HuH-7 (cell line): ENCODE measurements around the gene MYO18B.
A peak's percentile ranks its signal among the peaks of the same experiment; 100 is the strongest.

Experiments
- DNase-seq: peaks from one replicate; pipeline ENCODE4 v3.0.0; 2011; ENCODE audit warnings: low spot score

MYO18B gene

DNA sequence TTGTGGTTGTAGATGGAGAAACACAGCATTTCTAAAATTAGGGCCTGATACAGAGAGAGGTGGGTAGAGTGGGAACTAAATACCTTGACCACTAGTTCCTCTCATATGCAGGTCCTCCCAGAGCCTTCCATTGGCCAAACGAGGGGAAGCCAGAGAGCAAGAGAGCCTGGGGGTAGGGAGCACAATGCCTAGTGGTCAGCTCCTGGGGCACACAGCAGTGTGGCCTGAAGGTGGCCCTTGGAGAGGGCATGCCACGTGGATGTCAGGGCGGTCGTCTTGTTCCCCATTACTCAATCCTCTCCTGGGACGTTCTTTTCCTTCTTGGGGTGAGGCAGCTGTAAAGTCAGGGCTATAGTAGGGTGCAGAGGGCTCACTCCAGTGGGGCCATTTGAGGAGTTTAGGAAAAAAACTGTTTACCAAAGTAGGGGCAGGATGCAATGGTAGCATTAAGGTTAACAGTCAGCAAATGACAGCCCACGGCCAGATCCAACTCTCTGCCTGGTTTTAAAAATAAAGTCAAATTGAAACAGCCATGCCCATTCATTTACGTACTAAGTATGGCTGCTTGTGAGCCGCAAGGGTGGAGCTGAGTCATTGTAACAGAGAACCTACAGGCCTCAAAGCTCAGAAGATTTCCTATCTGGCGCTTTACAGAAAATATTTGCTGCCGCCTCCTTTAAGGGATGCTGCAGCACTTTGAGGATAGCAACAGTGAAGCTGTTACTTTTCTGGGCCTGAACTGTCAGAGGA, 7.6 kb downstream of the MYO18B start:
- DNase-seq = no peak

DNA sequence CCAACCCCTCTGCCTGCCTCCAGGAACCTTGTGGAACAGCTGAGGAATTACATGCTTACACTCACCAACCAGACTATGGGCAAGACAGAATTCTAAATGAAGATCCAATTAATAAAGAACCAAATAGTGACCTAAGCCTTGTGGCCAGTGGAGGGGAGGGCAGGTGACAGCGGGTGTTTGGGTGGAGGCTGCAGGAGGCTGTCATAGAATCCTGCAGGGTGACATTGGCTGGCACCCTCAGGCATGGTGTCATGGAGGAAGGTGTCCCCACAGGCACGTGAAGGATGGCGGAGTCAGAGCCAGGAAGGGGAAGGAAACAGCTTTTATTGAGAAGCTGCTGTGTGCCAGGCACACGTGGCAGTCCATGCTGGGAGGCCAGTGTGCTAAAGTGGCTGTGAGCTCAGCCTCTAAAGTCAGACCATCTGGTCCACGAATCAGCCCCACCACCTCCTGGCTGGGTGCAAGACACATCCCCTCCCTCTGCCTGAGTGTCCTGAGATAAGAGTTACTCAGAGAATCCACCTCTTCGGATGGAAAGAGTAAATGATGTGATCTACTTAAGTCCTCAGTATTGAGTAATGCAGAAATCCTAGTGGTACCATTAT, 8.7 kb downstream of the MYO18B start:
- DNase-seq = no peak

DNA sequence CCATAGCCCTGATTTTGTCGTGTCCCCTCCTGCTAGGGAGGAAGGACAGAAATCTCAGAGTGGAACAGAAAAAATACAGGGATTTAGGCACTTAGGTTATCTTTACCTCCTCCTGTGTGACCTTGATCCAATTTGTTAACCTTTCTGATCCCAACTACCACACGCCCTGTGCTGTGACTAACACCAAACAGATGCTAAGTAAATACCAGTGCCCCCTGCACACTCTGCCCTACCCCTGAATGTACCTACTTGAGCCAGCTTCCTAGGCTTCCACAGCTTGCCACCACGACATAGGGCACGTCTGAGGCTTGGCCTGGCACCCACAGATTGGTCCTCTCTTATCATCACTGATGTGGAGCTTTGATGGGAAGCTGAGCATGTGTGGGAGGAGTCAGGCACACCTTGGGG, 9.2 kb downstream of the MYO18B start:
- DNase-seq = no peak

DNA sequence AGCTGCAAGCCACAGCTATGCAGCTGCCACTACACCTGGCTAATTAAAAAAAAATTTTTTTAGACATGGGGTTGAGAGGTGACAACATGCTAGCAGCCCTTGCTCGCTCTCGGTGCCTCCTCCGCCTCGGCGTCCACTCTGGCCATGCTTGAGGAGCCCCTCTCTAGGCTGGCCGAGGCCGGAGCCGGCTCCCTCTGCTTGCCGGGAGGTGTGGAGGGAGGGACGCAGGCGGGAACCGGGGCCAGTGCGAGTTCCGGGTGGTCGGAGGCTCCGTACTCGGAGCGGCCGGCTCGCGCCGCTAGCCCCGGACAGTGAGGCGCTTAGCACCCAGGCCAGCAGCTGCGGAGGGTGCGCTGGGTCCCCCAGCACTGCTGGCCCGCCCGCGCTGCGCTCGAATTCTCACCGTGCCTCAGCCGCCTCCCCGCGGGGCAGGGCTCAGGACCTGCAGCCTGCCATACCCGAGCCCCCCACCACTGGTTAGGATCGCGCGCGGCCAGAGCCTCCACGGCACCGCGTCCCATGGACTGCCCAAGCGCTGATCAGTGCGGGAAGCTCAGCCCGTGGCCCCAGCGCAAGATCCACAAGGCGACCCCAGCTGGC, 10.7 kb downstream of the MYO18B start:
- no peak for DNase-seq

DNA sequence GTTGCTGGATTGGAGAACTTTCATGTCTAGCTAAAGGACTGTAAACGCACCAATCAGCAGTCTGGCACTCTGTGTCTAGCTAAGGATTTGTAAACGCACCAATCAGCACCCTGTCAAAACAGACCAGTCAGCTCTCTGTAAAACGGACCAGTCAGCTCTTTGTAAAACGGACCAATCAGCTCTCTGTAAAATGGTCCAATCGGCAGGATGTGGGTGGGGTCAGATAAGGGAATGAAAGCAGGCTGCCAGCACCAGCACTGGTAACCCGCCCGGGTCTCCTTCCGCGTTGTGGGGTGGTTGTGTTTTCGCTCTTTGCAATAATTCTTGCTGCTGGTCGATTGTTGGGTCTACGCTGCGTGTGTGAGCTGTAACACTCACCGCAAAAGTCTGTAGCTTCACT, 11.3 kb downstream of the MYO18B start:
- DNase-seq = no peak

DNA sequence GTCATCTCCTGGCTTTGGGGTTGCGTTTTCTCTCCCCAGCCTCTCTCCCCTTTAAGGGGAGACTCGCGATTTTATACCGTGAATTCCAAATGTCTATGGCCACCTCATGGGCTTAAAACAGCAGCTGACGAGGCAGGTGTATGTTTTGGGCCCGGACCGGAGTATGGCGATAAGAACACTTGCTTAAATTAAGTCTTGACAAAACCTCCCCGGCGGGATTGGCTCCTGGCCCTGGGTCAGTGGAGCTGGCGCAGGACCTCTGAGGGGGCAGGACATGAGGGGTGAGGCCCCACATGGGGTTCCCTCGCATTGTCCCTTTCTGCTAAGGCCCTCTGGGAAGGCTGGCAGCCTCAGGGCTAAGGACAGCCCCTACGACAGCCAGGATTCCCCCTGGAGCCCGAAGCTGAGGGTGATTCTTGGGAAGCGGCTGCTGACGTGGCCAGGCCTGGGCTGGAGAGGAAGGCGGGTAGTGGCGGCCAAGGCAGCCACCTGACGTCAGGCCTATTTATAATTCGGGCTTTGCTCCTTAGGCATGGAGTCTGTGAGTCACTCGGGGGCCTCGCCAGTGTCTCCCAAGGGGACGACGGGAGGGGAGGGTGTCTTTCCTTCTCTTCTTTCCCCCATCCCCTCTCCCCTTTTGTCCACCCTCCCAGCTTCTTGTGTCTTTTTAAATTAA, 12.7 kb downstream of the MYO18B start:
- DNase-seq = no peak

DNA sequence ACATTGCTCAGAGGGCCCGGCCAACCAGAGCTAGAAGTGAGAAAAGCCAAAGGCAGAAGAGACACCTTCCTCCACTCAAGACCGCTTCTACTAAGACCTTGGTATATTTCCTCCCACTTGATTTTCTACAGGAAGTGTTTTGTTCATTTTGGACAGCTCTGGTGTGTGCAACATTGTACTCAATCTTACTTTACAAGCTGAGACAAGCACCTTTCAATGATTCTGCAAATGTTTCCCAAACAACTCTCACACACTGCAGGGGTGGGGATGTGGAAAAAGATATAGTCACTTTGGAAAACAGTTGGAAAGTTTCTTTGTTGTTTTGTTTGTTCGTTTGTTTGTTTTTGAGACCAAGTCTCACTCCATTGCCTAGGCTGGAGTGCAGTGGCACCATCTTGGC, 15.7 kb downstream of the MYO18B start:
- DNase-seq = no peak

DNA sequence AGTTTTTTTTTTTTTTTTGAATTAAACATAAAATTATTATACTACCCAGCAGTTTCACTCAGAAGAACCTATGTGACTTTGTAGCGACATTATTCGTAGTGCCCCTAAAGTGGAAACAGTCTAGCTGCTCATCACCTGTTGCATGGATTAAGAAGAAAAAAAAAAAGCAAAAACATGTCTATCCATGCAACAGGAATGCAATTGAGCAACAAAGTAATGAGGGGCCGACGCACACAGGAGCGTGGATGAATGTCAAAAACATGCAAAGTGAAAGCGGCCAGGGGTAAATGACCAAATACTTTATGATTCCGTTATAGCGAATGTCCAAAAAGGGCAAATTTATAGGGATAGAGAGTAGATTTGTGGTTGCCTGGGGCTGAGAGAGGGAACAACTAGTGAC, 16.3 kb downstream of the MYO18B start:
- no peak for DNase-seq

DNA sequence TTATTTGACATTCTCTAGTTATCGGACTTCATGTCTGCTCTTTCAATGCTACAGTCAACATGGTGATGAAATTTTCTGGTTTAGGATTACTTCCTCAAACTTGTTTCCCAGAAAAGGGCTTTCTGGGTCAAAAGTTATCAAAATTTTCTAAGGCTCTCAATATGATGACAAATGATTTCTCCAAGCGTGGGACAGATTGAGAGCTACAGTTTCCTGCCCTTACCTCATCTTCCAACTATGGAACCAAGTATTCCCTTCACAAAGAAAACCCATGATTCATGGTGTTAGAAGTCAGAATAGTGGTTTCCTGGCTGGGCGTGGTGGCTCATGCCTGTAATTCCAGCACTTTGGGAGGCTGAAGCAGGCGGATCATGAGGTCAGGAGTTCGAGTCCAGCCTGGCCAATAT, 17.8 kb downstream of the MYO18B start:
- peak; percentile 56 for DNase-seq

DNA sequence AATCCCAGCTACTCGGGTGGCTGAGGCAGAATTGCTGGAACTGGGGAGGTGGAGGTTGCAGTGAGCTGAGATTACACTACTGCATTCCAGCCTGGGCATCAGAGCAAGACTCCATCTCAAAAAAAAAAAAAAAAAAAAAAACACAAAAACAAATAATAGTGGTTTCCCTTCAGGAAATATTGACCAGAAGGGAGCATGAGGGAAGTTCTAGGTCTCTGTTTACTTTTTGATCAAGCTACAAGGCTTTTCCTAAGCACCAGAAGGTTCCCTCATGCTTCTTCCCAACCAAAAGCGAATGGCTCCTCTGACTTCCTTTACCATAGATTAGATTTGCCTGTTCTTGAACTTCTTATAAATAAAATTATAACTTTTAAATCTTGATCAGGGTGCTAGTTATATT, 18.3 kb downstream of the MYO18B start:
- no peak for DNase-seq

DNA sequence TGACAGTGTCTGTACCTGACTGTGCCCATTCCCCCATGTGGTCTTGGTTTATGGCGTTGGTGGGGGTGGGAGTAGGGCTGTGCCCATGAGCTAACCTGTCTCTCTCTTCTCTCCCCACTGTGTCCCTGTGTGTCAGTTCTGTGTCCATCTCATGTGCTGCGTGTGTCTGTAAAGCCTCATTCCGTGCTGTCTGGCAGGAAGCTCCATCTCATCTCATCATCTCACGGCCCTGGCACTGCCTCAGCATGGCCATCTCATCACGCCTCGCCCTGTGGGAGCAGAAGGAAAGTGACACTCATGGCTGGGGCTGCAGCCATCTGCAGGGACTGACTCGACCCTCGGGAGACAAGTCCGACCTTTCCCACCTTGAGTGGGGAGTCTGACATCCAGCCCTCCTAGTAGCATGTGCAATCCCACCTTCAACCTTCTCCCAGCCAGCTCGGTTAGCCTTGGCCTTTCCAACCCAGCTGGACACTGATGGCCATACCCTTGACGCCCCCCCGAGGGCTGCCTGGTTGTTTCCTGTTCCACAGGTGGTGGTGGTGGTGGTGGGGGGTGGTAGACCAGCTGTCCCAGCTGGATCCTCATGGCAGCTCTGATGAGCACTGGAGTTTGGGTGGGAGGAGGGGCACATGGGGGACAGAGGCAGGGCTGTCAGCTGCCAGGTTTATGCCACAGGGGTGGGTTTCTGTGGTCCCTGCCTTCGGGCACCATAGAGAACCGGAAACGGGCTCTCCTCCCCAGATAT, 19.0 kb downstream of the MYO18B start:
- DNase-seq = no peak

DNA sequence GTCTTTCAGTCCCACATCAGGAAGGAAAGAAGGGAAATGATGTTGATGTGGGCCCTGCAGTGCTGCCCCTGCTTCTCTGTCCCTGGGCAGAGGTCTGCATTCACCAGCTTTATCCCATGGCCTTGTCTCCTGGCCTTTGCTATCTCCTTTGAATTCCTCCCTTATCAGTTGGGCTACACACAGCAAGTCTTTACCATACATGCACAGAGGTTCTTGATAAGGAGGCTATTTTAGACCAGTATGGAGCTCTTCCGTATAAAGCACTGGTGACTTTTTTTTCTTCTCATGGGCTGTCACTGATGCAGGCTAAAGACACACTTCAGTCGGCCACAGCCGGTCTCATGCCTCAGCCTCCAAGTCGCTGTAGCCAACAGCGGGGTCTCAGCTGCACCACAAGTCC, 20.2 kb downstream of the MYO18B start:
- peak; percentile 64 for DNase-seq

DNA sequence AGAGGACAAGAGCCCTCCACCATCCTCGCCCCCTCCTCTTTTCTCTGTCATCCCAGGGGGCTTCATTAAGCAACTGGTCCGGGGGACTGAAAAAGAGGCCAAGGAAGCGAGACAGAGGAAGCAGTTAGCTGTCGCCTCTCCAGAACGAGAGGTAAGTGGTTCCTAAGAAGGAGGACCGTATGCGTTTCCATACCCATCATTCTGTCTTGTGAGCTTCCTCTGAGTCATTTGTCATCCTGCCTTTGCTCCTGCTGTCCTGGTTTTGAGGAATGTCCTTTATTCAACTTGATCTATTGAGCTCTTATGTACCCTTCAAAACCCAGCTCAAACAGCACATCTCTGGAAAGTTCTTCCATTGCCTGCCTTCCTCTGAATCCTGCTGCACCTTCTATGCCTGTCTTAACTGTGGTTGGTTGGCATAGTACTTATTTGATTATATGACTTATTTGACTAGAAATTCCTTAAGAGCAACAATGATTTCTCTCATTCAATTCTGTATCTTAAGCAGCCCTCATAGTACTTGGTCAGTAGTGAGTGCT, 21.3 kb downstream of the MYO18B start:
- DNase-seq = no peak

DNA sequence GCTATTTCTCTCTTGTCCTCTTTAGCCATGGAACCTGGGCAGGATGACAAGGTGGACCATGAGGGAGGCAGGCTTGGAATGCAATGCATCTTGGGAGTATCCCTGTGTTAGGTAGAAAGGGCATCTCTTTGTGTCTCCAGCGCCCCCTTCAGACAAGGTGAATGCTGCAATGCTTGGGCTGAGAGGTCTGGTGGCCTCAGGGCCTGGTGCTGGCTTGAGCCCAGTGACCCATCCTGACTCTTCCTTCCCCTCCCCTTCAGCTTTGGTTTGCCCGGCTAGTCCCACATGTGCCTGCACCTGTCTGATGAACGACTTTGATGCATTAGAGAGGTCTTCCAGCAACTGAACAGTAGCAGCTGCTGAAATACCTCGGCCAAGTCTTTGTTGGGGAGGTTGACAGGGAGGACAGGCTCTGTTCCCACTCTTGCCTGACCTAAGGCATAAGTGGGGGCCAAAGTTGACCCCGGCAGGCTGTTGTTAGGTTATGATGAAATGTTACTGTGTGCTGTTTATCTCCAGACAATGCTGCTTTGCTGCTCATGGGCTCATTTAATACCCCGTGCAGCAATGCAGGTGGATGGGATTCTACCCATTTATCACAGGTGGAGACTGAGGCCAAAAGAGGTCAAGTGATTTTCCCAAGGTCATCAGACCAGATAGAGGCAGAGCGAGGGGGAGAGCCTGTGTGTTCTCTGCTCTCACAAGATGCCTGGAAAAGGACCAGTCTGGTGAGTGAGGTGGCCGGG, 22.5 kb downstream of the MYO18B start:
- no peak for DNase-seq

DNA sequence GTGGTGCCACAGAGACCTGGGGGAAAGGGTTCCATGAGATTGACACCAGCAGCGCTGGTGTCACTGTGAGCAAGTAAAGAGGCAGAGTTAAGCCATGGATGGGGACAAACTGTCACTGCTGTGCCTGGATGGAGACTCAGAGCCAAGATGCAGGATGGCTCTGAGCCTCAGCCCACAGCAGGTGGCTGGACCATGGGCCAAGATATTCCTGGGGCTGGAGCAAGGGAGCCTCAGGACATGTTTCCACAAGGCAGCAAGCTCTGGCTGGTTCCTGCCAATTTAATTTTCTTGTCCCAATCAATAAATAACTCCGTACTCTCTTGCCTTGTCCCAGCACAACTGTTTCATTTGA, 23.0 kb downstream of the MYO18B start:
- no peak for DNase-seq

DNA sequence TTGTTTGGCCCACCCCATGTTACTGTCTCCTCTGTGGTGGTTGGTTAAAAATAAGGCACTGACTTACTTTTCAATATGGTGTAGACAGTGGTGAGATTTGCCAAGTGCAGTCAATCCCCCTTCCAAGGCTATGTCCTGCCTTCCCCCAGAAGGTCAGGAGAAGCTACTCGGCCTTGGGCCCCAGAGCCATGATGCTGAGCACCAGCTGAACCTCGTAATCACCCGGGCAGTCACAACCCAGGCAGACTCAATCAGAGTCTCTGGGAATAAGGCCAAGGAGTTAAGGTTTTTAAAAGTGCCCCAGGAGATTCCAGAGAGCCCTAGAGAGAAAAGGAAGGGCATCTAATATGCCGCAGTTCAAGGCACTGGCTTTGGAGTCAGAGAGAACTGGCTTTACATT, 23.8 kb downstream of the MYO18B start:
- no peak for DNase-seq

DNA sequence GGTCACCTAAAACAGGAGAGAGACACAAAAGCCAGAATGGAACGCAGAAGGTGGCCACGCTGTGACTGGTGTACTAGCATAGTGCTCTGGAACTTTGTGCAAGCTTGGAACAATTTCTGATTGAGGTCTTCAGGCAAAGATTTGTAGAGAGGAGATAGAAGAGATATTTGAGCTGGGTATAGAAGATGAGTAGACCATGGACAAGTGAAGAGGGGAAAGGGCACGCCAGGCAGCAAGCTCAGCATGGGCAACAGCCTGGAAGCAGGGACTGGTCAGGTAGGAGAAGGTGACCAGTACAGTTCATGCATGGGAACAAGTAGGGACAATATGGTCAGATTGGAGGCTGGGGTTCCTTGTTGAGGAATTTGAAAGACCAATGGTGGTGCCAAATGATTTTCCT, 24.4 kb downstream of the MYO18B start:
- DNase-seq = no peak

DNA sequence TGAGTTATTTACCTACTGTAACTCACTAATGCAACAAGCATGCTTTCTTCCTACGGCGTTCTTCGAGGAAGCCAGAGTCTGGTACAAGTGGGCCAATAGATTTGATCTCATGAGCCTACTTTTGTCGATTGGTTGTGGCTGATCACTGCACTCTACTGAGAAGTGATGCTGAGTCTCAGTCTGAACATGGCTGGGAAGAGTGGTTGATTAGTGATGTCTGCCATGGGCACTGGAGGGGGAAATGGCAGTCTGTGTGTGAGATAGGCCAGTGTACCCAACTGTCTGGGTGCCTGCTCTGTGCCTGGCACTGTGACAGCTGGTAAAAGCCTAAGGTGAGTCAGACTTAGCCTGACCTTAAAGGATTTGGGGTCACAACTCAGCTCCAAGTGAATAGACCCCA, 28.3 kb downstream of the MYO18B start:
- DNase-seq = no peak

DNA sequence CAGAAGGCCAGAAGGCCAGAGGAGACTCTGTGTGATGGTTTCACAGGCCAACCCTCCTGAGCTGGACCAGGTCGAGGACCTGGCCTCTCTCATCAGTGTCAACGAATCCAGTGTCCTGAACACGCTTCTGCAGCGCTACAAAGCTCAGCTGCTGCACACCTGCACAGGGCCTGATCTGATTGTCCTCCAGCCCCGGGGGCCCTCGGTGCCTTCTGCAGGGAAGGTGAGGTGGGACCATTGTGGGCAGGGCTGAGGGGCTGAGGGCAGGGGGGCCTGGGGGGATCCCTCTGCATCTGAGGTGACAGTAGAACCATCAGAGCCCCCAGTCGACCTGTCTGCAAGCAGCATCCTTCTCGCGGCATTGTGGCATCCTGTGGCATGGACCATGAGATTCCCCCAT, 30.3 kb downstream of the MYO18B start:
- DNase-seq = no peak

DNA sequence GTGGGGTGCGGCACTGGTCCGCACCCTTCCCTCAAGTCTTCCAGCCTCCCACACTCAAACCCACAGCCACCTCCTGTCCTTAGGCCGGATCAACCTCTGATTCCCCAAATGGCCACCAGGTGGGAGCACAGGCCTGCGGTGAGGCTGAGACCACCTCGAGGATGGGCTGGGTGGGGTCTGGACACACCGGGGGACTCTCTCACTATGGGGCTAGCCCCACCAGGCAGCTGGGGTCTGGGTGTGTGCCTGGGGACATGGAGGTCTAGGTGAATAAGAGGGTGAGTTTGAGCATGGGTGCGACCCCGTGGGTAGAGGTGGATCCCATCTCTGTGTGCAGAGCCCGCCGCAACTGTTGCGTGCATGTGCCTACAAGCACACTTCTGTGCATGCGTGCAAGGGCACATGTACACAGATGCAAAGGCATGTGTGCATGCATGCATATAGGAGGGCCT, 32.6 kb downstream of the MYO18B start:
- peak; percentile 59 for DNase-seq

DNA sequence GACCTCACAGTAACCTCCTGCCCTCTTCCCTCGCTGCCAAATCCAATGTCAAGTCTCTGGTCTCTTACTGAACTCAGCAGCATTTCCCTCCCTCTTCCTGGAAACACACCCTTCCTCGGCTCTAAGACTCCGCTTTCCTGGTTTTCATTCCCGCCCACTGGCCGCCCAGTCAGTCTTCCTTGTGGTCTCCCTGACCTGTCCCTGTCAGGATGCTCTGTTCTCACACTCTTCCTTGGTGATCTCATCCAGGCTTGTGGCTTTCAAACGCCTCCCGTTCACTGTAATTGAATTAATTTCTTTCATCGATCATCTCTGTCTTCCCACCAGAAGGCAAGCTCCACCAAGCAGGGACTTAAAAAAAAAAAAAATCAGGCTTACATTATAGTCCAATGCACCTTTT, 33.5 kb downstream of the MYO18B start:
- no peak for DNase-seq
